Activated CD4-positive, alpha-beta T cell treated with anti-CD3 and anti-CD28 coated beads, Interleukin-2, Interleukin-6, amounts not matched to agents 100 ng/mL and 50 ng/mL, durations not matched to agents 16 hours and 8 hours (primary cell): ENCODE results near the gene PHLDB2.
A peak's percentile ranks its signal among the peaks of the same experiment; 100 is the strongest.

Source experiments
- DNase-seq: peaks from one replicate; pipeline ENCODE4 v3.0.0-alpha.2; 2020

The PHLDB2 gene

DNA sequence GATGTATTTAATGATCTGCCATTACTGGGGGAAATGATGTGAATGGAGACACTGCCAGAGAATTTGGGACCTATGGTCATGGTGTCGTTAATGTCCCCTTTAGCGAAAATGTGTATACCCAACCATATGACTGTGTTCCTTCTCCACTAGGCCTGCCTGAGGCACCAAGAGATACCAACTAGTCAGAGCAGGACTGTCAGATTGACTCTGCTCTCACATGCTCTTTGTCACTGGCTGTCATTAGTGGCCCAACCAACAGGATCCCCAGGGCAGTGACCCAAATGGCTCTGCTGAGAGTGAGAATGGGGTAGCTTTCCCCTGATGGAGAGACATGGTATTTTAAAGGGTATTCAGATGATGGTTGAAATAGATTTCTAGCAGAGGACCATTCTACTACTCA lies 142.5 kb downstream of the PHLDB2 start:
- DNase-seq, result peak; percentile 40

DNA sequence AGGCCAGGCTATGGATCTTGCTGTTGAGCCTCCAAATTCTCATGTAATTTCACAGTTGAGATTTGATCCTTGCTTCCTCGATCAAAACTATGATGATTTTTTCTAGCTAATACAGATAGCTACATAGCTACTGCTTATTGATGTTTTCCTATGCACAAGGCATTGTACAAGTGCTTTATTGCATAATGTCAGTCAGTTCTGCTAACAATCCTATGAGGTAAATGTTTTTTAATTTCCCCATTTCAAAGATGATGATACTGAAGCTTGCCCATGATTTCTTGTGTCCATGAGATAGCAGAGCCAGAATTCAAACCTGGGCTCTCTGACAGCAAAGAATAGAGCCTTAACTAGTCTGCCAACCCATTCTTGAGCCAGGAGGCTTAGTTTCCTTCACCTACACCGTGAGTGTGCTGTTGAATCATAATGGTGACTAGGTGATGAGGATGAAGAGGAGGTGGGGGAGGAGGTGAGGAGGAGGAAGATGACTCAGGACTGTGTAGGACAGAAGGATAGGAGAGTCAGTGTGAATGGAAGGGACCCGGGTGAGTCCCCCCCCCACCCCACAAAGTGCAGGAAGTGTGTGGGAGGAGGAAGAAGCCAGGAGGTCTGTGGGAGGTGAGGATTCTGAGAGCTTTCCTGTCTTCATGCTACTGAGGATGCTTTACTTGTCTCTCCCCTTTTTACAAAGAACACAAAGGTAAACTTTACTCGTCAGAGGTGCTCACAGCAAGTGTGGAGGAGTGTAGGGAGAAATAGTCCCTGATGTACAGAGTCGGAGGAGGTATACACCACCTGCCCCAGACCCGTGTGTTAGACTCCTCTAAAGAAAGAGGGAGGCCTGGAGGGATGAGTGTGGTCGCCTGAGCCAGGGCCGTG lies 143.3 kb downstream of the PHLDB2 start:
- DNase-seq, result peak; percentile 73

DNA sequence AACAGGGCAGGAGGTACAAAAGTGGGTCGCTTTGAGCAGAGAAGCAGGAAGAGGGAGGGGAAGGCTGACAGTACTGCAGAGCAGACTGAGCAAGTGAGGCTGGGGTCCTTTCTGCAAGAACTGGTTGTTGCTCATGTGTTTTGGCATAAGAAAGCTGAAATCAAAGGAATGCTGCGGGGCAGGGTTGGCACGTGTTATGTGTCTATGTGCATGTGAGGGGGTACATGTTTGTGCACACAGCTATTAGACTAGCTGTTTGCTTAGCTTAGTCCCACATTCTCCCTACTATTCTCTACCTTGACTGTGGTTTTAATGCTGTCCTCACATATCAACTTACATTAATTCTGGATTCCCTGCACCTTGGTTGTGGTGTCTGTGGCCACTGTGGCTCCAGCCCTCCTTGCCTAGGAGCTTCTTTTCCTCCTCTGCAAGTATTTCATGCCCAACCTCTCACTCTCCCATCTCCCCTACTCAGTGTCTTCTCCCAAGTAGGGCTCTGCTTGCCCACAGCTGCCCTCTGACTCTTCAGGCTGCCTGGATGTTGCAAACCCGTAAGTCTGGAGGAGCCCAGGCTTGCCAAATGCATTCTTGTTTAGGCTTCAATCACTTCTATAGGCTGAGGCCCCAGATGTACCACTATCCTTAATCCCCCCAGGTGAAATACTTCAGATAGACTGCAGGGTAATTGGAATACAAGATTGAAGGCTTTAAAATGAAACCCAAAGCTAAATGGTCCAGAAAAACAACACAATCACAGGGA lies 144.4 kb downstream of the PHLDB2 start:
- DNase-seq, result no peak

DNA sequence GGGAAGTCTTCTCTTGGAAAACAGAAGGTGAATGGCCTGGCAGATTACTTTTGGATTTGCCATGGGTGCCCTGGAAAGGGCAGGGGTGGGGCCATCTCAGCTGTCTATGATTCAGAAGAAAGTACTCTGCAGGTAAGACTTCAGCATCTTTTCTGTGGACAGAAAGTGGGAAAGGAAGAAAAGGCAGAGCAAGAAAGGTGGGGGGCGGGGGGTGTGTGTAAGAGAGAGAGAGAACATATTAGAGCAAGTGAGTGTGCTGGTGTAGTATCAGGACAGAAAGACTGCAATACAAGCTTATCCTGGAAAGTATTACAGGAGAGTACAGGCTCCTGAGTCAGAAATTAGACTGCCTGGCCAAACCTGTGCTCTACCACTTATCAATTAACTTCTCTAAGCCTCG lies 145.1 kb downstream of the PHLDB2 start:
- no peak for DNase-seq

DNA sequence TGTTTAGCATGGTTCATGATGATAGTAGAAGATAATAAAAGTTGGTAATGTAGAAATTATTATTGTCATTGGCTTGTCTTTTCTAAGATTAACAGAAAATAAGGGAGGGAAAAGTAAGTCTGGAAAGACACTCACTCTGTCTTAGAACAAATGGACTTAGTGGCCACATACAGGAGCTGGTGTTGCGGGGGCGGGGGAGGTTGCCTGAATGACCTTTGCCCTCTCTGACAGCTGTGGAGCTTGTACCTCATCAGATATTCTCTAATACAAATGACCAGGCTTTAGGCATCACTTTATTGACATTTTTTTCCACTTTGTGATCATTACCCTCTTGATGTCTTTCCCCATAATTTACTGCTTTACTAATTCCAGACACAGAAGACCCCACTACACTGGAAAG lies 145.6 kb downstream of the PHLDB2 start:
- no peak for DNase-seq

DNA sequence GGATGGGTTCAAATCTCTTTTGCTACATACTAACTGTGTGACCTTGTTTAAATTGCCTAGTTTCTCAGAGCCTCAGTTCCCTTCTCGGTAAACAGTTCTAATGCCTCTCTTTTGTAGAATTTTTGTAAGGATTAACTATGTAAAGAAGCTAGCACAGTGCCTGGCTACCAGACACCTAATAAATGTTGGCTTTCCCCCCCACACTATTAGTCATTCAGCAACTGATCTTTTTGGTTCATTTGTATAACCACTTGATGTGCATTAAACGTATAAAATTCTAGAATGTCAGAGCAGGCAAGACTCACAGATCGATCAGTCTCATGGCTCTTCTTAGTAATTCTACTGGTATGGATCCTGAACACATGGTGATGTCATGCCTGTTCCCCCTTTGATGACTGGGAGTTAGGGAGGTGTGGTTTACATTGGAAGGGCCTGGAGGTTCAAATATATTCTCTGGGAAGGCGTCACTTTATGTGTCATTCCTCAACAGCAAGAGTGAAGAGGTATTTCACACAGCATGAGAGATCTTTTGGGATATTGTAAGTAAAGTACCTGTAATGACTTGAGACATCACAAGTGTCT lies 146.1 kb downstream of the PHLDB2 start:
- DNase-seq, result no peak

DNA sequence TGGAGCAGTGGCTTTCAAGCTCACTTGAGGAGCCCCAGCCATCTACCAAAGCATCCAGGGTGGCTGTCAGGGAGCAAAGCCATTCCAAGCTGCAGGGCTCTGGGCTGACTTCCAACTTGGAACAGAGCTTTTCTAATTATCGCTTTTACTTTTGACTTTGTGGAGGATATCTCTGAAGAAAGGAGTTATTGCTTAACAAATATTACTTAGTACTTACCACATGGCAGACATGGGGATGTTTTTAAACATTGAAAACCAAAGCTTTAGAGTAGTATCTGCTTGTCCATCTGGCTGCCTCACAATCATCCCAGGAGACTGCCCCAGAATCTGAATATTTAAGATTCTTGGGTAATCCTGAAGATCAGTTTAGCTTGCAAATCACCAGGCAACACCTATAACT lies 148.6 kb downstream of the PHLDB2 start:
- DNase-seq, result no peak

DNA sequence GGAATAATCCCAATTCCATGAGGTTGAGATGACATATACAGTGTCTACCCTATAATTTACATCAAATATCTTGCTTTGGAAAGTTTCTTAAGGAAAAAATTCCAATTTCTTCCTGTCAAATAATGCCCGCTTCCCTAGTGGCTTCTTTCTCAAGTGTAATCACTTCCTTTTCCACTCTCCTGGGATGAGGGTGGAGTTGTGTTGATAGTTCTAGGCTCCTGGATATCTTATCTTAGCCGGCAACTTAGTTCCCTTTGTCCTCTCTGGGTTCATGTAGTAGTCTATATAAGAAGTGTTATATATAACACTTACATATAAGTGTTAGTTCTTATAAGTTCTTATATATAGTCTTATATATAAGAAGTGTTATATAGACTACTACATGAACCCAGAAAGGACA lies 150.6 kb downstream of the PHLDB2 start:
- DNase-seq, result no peak

DNA sequence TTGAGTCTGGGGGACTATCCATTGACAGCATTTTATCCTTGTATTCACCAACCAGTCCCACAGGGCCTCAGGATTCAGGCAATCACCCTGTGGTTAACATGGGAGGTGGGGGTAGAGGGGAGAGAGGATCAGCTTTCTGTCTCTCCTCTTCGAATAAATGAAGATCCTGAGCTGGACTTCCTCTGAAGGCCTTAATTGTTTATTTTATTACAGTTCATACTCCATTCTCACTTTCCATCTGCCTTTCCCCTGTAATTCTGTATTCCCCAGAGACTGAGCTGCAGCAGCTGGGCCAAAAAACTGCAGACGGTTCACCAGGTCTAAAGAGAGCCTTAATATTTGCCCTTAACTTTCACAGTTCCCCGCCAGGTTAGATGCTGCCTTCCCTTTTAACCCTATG lies 151.6 kb downstream of the PHLDB2 start:
- DNase-seq, result no peak

DNA sequence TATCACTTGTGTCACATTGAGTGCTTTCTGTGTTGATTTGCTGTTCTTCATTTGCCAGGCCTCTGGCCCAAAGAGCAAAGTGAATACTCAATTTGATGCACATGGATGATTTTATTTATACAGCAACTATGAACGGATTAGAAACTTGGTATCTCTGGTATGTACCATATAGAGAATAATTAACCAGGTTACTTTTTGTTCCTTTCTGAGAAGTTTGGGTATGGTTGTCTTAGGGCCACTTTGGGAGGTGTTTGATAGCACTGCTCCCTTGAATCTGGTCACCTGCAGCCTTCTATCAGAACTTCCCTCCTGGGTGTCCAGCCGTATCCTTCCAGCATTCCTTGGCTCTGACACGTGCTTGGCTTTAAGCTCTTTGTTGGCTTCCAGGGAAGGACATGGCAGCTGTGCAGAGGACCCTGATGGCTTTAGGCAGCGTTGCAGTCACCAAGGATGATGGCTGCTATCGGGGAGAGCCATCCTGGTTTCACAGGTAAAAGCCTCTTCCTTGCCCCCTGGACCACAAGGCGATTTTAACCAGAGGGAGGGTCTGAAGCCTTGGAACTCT lies 152.4 kb downstream of the PHLDB2 start:
- no peak for DNase-seq

DNA sequence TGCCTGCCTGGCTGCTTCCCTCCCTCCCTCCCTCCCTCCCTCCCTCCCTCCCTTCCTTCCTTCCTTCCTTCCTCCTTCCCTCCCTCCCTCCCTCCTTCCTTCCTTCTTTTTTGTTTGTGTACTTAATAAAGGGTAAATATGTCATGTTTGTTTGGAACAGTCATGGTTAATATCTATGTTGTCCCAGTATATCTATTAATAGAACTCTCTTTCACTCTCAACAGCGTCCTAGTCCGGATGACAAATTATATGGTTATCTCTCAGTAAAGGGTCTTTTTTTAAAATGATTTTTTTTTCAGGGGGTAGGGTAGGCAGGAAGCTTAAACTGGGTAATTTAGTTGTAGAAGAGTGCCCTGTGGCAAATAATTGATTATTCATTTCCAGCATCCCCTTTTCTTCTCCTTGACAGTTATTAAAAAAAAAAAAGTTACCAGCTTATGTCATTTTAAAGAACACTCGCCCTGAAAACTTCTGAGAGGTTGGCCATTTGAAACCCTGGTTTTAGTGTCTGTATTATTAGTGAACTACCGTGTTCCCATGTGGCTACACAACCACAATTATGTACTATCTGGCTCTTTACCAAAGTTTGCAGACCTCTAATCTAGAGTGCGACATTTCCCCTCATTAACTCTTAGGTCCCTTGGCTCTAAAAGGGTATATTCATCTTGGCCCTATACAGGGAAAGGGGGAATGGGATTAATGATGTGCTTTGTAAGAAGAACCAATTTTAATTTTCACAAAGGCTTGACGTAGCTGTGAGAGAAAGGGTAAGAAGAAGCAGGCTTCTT lies 153.3 kb downstream of the PHLDB2 start:
- no peak for DNase-seq

DNA sequence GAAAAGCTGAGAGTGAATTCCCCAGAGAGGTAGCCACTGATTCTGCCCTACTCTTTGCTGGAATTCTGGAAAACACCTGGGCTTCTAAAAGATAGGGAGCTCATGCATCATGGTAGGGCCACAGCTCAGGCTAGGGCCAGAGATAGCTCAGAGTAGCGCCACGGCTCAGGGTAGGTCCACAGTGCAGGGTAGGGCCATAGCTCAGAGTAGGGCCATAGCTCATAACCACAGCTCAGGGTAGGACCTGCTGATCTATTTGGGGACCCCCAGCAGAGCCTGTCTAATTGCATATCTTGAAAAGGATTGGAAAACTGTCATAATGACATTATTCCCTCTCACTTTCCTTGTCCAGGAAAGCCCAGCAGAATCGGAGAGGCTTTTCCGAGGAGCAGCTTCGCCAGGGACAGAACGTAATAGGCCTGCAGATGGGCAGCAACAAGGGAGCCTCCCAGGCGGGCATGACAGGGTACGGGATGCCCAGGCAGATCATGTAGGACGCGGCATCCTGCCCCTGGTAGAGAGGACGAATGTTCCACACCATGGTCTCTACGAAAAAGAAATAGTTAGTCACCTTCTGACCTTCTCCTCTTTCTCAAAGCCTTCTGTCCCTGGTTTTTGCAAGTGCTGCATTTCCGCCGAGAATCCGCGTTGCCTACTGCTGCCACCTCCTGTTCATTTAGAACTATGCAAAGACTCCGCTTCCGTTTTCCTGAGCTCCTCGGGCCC lies 154.2 kb downstream of the PHLDB2 start:
- peak; percentile 78 for DNase-seq

DNA sequence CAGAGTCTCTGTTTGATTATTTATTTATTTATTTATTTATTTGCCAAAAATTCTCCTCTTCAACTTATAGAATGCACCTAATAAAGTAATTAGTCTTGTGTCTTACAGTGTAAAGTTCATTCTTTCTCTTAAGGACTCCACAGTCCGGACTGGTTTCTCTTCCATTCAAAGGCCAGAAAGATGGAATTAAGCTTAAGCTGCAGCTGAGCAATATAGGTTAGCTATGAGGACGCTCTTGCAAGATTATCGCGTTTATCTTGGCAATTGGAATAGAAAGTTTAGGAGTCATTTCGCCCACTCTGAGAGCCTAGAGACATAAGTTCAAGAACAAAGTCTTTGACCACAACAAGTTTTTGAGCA lies 154.7 kb downstream of the PHLDB2 start:
- DNase-seq, result no peak

DNA sequence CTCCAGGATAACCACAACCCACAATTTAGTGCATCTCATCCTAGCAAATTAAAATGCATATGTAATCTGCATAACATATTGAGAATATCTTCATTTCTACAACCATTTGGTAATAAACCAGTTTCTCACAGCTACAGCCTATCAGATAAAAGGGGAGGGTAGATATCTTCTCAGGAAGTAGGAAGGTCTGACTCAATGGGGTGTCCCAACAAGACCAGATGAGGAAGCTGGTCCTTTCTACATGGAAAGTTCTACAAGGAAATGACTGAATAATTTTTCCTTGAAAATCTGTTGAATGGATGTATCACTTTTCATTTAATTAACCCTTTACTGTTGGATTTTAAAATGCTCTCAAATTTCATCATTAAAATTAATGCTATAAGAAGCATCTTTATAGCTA lies 158.0 kb downstream of the PHLDB2 start:
- no peak for DNase-seq

DNA sequence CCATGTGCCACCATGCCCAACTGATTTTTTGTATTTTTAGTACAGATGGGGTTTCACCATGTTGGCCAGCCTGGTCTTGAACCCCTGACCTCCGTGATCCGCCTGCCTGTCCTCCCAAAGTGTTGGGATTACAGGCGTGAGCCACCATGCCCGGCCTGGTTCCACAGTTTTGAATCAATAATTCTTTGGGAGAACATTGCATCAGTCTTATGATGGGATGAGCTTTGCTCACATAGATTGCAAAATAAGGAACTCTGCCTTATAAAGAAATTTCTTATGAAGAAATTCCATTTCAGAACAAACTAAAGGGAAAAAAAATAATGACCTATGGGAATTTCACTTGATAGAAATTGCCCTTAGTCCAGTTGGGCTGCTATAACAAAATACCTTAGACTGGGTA lies 159.6 kb downstream of the PHLDB2 start:
- no peak for DNase-seq

DNA sequence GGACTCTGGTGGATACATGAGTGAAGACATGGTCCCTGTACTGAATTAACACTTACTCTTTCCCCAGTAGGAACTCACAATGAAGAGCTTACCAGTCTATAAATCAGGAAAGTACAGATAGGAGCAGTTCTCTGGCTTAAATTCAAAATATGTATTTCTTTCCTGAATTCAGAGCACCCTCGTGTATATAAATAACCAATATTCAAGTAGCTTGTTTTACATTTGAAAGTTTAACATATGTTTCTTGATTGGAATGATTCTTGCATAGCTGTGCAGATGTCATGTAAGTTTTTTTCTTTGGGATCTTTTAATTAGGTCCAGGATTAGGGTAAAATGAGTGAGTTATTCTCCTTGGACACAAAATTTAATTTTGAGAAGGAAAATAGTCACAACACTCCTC lies 160.7 kb downstream of the PHLDB2 start:
- DNase-seq, result no peak

DNA sequence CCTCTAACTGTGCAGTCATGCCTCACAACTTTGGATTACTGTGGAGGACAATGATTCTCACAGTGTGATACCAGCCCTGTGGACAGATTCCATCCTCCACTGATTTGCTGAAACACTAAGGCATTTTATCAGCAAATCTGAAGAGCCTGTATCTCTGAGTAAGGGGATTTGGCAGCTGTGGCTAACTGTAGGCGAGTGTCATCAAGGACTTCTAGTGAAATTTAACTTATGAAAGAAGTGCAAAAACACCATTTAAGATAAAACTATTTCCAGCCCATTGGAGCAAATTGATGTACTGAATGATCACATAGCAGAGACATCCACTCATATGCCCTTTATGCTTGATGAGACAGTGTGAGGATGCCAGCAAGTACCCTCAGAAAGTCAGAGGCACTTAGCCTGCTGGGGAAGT lies 161.6 kb downstream of the PHLDB2 start:
- no peak for DNase-seq
